ENCODE data around the gene ARMC5. TPM values are rescaled to one million over a fixed set of nuclear protein-coding genes. Genes with fewer than 3 reads are reported as not detected.

ARMC5 gene, protein sequence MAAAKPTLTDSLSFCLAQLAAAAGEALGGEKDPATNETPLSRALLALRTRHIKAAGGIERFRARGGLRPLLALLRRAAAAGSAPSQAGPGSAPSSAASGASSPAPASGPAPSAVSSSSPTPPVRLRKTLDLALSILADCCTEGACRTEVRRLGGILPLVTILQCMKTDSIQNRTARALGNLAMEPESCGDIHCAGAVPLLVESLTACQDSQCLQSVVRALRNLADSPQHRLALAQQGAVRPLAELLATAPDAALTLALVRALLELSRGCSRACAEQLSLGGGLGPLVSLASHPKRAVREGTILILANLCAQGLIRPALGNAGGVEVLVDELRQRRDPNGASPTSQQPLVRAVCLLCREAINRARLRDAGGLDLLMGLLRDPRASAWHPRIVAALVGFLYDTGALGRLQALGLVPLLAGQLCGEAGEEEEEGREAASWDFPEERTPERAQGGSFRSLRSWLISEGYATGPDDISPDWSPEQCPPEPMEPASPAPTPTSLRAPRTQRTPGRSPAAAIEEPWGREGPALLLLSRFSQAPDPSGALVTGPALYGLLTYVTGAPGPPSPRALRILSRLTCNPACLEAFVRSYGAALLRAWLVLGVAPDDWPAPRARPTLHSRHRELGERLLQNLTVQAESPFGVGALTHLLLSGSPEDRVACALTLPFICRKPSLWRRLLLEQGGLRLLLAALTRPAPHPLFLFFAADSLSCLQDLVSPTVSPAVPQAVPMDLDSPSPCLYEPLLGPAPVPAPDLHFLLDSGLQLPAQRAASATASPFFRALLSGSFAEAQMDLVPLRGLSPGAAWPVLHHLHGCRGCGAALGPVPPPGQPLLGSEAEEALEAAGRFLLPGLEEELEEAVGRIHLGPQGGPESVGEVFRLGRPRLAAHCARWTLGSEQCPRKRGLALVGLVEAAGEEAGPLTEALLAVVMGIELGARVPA
- total RNA-seq (1 to 10 TPM; 3.8 to 7.8 (median 6.4) TPM), polyA plus RNA-seq (10 to 100 TPM in 1 of 2 donors, 1 to 10 TPM in 1; 8.4 to 11.9 TPM)
- long read RNA-seq, donor 1, transcript ARMC5-201 (6 exons, 3,612 nt): major isoform, 13 of 26 reads
- long read RNA-seq, donor 1, partial matches to known transcripts: 7 of 26 reads
- long read RNA-seq, donor 1, other reads (novel, unspliced or antisense): 5 of 26 reads
- long read RNA-seq, donor 2, transcript ARMC5-201 (6 exons, 3,612 nt): major isoform, 8 of 12 reads
- long read RNA-seq, donor 2, partial matches to known transcripts: 3 of 12 reads
- long read RNA-seq, donor 2, other reads (novel, unspliced or antisense): 1 of 12 reads
- long read RNA-seq, donor 3, transcript ARMC5-201 (6 exons, 3,612 nt): major isoform, 5 of 15 reads
- long read RNA-seq, donor 3, partial matches to known transcripts: 8 of 15 reads
- long read RNA-seq, donor 3, other reads (novel, unspliced or antisense): 2 of 15 reads

DNA sequence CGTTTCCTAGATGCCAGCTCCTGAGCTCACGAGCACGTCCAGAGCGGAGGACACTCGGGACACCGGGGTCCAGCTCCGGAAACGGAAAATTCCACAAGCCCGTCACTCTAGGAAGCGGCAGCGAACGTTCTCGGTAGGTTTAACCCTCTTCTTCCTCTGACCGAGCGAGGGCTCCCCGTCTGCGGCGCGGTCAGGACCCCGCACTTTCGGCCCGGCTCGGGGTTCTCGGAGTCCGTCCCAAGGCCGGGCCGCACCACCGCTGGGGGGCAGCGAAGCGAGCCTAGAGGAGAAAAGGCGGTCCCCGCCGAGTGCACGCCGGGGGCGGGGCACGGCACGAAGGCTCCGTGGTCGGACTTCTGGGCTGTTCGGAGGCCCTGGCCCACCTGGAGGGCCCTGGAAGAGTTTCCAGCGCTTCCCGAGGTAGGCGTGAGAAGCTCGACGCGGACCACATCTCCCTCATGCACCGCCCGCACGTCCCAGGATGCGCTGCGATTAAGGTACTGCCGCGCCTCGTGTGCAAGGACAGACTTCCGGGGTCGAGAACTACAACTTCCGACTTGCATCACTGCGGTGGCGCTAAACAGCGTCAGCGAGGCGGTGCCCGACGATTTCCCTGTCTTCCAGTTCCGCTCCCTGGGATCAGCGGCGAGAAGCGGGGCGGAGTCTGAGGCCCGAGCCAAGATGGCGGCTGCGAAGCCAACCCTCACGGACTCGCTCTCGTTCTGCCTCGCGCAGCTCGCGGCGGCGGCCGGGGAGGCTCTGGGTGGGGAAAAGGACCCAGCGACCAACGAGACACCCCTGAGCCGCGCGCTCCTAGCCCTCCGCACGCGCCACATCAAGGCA, at the start of gene ARMC5:
Gene ARMC5, plus strand, starts transcription at position 658 of the 843 bp plus-strand sequence. Its CDS starts 24 bp downstream, at position 682.
- Histone ChIP-seq H3K4me3 (peak within 1 kb of the TSS; percentile 37 to 90 (median 75)), H3K27ac (peak within 1 kb of the TSS; percentile 95 to 100 (median 98)), H3K9me3 (no peaks in the 10 kb centered on the region), H3K4me1 (peaks cover 10 to 55% (median 48%) of the 10 kb centered on the region in 9 donors), H3K36me3 (peaks cover 0 to 30% (median 16%) of the 10 kb centered on the region in 9 donors), H3K27me3 (no peaks in the 10 kb centered on the region)
- DNase-seq (peak; percentile 97 to 98), ATAC-seq (peak; percentile 87 to 93 (median 90))
- intact Hi-C loops (cut with DNase I): loop anchor here in 5 of 10 donors (1.0 to 10.0 kb wide), 8 partner anchors 50 to 502 kb away; partner anchors contain the start of genes FUS (in 3 of the 5), KAT8 (in 1 of the 5), RUSF1 (in 1 of the 5) and SETD1A (in 1 of the 5)
- WGBS, 2 donors: 0% methylated on average over 81 to 91 of the region's 91 CpGs
- peak; percentile 19 to 83 (median 61) for TF ChIP-seq CTCF (IDR thresholded peaks at IDR 0.05)

- TF ChIP-seq CTCF (IDR thresholded peaks at IDR 0.05): no peak
- Histone ChIP-seq H3K36me3 (no peaks in the 10 kb centered on the region), H3K27me3 (peaks cover 0 to 21% (median 4%) of the 10 kb centered on the region in 7 donors), H3K4me1 (no peaks in the 10 kb centered on the region), H3K27ac (no peak overlapping the region), H3K9me3 (no peaks in the 10 kb centered on the region), H3K4me3 (no peak overlapping the region)
- DNase-seq (no peak), ATAC-seq (no peak)
- 77 to 81% methylated on average over 9 of the region's 9 CpGs for WGBS, 2 donors
- intact Hi-C loops (cut with DNase I): no loop called here
These were observed 49.2 kb upstream of the ARMC5 start for GRCh38 chr16:31410082-31410481.

DNA sequence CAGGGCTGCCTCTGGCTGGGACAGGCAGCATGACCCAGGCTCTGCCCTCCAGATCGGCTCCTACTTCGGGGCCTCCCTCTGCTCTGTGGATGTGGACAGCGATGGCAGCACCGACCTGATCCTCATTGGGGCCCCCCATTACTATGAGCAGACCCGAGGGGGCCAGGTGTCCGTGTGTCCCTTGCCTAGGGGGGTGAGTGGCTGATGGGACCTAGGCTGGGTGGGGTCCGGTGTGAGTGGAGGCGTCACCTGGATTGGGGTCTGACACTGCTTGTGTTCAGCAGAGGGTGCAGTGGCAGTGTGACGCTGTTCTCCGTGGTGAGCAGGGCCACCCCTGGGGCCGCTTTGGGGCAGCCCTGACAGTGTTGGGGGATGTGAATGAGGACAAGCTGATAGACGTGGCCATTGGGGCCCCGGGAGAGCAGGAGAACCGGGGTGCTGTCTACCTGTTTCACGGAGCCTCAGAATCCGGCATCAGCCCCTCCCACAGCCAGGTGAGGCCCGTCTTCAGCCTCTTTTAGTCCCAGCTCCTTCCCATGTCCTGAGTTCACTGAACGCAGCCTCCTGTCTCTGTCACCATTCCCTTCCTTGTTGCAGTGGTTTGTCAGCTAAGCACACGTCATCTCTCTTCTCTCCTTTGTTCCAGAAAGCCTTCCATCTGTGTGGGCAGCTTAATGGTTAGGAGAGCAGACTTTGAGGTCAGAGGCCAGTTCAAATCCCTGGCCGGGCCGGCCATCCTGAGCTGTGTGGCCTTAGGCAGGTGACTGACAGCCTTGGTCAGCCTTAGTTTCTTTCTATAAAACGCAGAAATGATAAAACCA, 48.1 kb upstream of the ARMC5 start:
- ATAC-seq: peak in 2 of 8 donors; percentile 28 to 35
- H3K27ac ChIP-seq: no peak overlapping the region
- peaks cover 0 to 21% (median 4%) of the 10 kb centered on the region in 7 donors for H3K27me3 ChIP-seq
- no peaks in the 10 kb centered on the region for H3K36me3 ChIP-seq
- no peaks in the 10 kb centered on the region for H3K9me3 ChIP-seq
- TF ChIP-seq CTCF (IDR thresholded peaks at IDR 0.05): no peak
- 80 to 83% methylated on average over 22 of the region's 22 CpGs for WGBS, 2 donors
- intact Hi-C loops (cut with DNase I): no loop called here
- H3K4me3 ChIP-seq: no peak overlapping the region
- DNase-seq: no peak
- H3K4me1 ChIP-seq: no peaks in the 10 kb centered on the region
